ENCODE data around the gene OGFR. TPM values are rescaled to one million over a fixed set of nuclear protein-coding genes. Genes with fewer than 3 reads are reported as not detected.

The OGFR gene
- total and polyA plus RNA-seq, 2 experiments from 2014 or later, result 9.6 to 50.6 TPM

DNA sequence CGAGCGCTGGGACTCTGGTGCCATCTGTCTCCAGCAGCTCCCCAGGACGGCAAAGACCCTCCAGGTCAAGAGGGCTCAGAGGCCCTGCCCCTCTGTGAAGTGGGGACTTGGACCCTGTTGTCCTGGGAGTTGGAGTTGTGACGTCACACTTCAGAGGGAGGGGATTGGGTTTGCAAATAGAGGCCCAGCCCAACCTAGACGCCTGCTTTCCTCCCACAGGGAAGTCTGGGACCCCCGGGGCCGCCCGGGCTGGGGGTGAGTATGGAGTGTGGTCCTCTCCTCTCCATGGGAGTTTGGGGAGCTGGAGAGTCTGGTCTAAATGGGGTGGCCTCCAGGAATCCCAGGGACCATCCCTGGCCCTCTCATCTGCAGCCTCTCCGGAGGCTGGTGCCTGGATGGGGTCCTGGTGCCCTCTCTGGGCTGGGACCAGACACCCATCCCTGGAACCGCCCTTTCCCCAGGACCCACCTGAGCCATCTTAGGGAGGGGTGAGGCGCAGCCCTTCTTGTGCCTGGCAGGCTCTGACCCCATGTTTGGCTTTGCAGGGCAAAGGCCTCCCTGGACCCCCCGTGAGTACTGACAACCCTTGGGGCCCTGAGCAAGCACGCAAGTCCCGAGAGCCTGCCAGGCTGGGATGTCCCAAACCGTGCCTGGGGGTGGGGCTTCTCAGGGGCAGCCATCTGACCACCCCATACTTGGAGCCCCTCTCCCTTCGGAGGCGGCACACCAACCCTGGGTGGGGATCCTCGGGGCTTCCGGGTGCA lies 16.5 kb downstream of the OGFR start:
- Mint-ChIP-seq H3K27me3 (ENCODE audit: insufficient read depth, low read depth, poor library complexity) (peaks cover 8% of the 10 kb centered on the region), H3K4me1 (peaks cover 8% of the 10 kb centered on the region; the same call in 2 of the 3 replicates), H3K4me3 (no peak overlapping the region), H3K9me3 (no peaks in the 10 kb centered on the region), H3K36me3 (ENCODE audit: low read depth) (no peaks in the 10 kb centered on the region), H3K27ac (no peak overlapping the region)
- TF ChIP-seq CREB1 (CRISPR knock-in tag; IDR thresholded peaks at IDR 0.05; ENCODE audit: low read depth), result no peak
- no peak for TF ChIP-seq EZH2phosphoT487 (IDR thresholded peaks at IDR 0.05; ENCODE audit: unreplicated experiment)
- no peak for TF ChIP-seq ZNF114 (CRISPR knock-in tag; IDR thresholded peaks at IDR 0.05)
- TF ChIP-seq, protein P1, sequence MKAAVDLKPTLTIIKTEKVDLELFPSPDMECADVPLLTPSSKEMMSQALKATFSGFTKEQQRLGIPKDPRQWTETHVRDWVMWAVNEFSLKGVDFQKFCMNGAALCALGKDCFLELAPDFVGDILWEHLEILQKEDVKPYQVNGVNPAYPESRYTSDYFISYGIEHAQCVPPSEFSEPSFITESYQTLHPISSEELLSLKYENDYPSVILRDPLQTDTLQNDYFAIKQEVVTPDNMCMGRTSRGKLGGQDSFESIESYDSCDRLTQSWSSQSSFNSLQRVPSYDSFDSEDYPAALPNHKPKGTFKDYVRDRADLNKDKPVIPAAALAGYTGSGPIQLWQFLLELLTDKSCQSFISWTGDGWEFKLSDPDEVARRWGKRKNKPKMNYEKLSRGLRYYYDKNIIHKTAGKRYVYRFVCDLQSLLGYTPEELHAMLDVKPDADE (IDR thresholded peaks at IDR 0.05), result no peak
- TF ChIP-seq NANOG (IDR thresholded peaks at IDR 0.05; ENCODE audit: borderline replicate concordance), result no peak
- TF ChIP-seq, protein P2, sequence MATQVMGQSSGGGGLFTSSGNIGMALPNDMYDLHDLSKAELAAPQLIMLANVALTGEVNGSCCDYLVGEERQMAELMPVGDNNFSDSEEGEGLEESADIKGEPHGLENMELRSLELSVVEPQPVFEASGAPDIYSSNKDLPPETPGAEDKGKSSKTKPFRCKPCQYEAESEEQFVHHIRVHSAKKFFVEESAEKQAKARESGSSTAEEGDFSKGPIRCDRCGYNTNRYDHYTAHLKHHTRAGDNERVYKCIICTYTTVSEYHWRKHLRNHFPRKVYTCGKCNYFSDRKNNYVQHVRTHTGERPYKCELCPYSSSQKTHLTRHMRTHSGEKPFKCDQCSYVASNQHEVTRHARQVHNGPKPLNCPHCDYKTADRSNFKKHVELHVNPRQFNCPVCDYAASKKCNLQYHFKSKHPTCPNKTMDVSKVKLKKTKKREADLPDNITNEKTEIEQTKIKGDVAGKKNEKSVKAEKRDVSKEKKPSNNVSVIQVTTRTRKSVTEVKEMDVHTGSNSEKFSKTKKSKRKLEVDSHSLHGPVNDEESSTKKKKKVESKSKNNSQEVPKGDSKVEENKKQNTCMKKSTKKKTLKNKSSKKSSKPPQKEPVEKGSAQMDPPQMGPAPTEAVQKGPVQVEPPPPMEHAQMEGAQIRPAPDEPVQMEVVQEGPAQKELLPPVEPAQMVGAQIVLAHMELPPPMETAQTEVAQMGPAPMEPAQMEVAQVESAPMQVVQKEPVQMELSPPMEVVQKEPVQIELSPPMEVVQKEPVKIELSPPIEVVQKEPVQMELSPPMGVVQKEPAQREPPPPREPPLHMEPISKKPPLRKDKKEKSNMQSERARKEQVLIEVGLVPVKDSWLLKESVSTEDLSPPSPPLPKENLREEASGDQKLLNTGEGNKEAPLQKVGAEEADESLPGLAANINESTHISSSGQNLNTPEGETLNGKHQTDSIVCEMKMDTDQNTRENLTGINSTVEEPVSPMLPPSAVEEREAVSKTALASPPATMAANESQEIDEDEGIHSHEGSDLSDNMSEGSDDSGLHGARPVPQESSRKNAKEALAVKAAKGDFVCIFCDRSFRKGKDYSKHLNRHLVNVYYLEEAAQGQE (IDR thresholded peaks at IDR 0.05; ENCODE audit: unreplicated experiment), result no peak
- TF ChIP-seq JUNB (IDR thresholded peaks at IDR 0.05; ENCODE audit: unreplicated experiment), result no peak
- Histone ChIP-seq H4K20me1 (replicated peaks; ENCODE audit: insufficient read depth) (peaks cover 5% of the 10 kb centered on the region; the same call in 1 of the 2 replicates), H3K27me3 (ENCODE audit: insufficient read depth) (peaks cover 7% of the 10 kb centered on the region; the same call in 1 of the 2 replicates), H3K27ac (ENCODE audit: low read depth) (no peak overlapping the region), H3F3A (replicated peaks; ENCODE audit: low read depth) (0 out of 2 replicates have a peak, but pooled peaks cover 4% of the 10 kb centered on the region), H3K4me3 (no peak overlapping the region), H3K4me1 (ENCODE audit: insufficient read depth) (peaks cover 7% of the 10 kb centered on the region; the same call in 1 of the 2 replicates), H3K4me2 (no peak overlapping the region), H3K79me2 (replicated peaks; ENCODE audit: insufficient read depth) (peaks cover 8% of the 10 kb centered on the region; the same call in 1 of the 2 replicates), H3K36me3 (ENCODE audit: insufficient read depth) (no peaks in the 10 kb centered on the region), H3K9me2 (ENCODE audit: insufficient read depth) (no peaks in the 10 kb centered on the region), H2AFZ (no peak overlapping the region)
- ATAC-seq (no peak), DNase-seq (ENCODE audit: low spot score) (no peak)

DNA sequence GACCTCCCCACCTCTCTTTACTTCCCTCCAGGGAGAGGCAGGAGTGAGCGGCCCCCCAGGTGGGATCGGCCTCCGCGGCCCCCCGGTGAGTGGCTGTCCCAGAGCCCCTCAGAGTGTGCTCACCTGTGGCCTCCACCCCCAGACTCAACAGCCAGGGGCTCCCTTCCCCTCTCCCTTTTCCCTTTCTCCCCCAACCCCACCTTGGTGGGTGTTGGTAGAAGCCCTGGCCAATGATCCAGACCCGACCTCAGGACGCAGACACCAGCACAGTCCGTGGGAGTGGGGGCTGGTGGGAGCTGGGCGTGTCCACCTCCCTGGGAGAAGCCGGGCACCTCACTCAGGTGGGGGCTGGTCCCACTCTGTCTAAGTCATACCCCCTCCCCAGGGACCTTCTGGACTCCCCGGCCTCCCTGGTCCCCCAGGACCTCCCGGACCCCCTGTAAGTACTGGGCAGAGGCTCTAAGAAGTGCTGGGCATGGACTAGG lies 17.1 kb downstream of the OGFR start:
- Histone ChIP-seq H3K27me3 (ENCODE audit: insufficient read depth) (peaks cover 7% of the 10 kb centered on the region; the same call in 1 of the 2 replicates), H4K20me1 (replicated peaks; ENCODE audit: insufficient read depth) (peaks cover 5% of the 10 kb centered on the region; the same call in 1 of the 2 replicates), H3K4me2 (no peak overlapping the region), H3K36me3 (ENCODE audit: insufficient read depth) (no peaks in the 10 kb centered on the region), H3K27ac (ENCODE audit: low read depth) (no peak overlapping the region), H3K4me3 (no peak overlapping the region), H3K4me1 (ENCODE audit: insufficient read depth) (peaks cover 7% of the 10 kb centered on the region; the same call in 1 of the 2 replicates), H3F3A (replicated peaks; ENCODE audit: low read depth) (0 out of 2 replicates have a peak, but pooled peaks cover 4% of the 10 kb centered on the region), H3K79me2 (replicated peaks; ENCODE audit: insufficient read depth) (peaks cover 8% of the 10 kb centered on the region; the same call in 1 of the 2 replicates), H3K9me2 (ENCODE audit: insufficient read depth) (no peaks in the 10 kb centered on the region), H2AFZ (no peak overlapping the region)
- no peak for DNase-seq (ENCODE audit: low spot score)
- no peaks in the 10 kb centered on the region for H3K36me3 Mint-ChIP-seq (ENCODE audit: low read depth)
- no peak overlapping the region for H3K4me3 Mint-ChIP-seq
- no peak overlapping the region for H3K27ac Mint-ChIP-seq
- ATAC-seq, result no peak
- no peak for TF ChIP-seq EZH2phosphoT487 (IDR thresholded peaks at IDR 0.05; ENCODE audit: unreplicated experiment)
- TF ChIP-seq, protein P3, sequence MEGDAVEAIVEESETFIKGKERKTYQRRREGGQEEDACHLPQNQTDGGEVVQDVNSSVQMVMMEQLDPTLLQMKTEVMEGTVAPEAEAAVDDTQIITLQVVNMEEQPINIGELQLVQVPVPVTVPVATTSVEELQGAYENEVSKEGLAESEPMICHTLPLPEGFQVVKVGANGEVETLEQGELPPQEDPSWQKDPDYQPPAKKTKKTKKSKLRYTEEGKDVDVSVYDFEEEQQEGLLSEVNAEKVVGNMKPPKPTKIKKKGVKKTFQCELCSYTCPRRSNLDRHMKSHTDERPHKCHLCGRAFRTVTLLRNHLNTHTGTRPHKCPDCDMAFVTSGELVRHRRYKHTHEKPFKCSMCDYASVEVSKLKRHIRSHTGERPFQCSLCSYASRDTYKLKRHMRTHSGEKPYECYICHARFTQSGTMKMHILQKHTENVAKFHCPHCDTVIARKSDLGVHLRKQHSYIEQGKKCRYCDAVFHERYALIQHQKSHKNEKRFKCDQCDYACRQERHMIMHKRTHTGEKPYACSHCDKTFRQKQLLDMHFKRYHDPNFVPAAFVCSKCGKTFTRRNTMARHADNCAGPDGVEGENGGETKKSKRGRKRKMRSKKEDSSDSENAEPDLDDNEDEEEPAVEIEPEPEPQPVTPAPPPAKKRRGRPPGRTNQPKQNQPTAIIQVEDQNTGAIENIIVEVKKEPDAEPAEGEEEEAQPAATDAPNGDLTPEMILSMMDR (conservative IDR thresholded peaks at IDR 0.05; ENCODE audit: low read depth in 2 of 2), result no peak
- no peak for TF ChIP-seq STAT1 (IDR thresholded peaks at IDR 0.05; ENCODE audit: unreplicated experiment)
- TF ChIP-seq ZNF331 (CRISPR knock-in tag; IDR thresholded peaks at IDR 0.05; ENCODE audit: low read depth), result no peak
- no peak for TF ChIP-seq JUNB (IDR thresholded peaks at IDR 0.05; ENCODE audit: unreplicated experiment)
- peaks cover 8% of the 10 kb centered on the region for H3K27me3 Mint-ChIP-seq (ENCODE audit: insufficient read depth, low read depth, poor library complexity)
- no peaks in the 10 kb centered on the region for H3K9me3 Mint-ChIP-seq
- peaks cover 8% of the 10 kb centered on the region; the same call in 2 of the 3 replicates for H3K4me1 Mint-ChIP-seq

Data from GM23338 (cell line).